Activated CD4-positive, alpha-beta memory T cell treated with anti-CD3 and anti-CD28 coated beads for 36 hours (primary cell): Measurements from ENCODE around the gene SYCP2. TPM values are rescaled to one million over a fixed set of nuclear protein-coding genes. Genes with fewer than 3 reads are reported as not detected.
"Not testable (repeated sequence)": the region's sequence is repeated elsewhere in the genome, so short reads cannot be mapped to it uniquely, and the experiment has no call there.

Experiments used
- CTCF ChIA-PET: fragments of 350-600 bp; sonication (Branson Sonifier 250); formaldehyde crosslinking; loops from one replicate; lab custom pipeline; 2021; ENCODE audit warnings: antibody characterized with exemption, inconsistent platforms; lab: Charles Lee
- POLR2A ChIA-PET: fragments of 350-600 bp; sonication (Branson Sonifier 250); formaldehyde crosslinking; loops from one replicate; lab custom pipeline; 2021; ENCODE audit warnings: antibody characterized with exemption; lab: Charles Lee
- DNase-seq: peaks from one replicate; pipeline ENCODE4 v3.0.0-alpha.2; 2020
- H3K27ac Mint-ChIP-seq: one replicate; pipeline ENCODE4 v1.8.0; 2021; ENCODE audit warnings: mixed read lengths
- H3K27me3 Mint-ChIP-seq: one replicate; pipeline ENCODE4 v1.8.0; 2021; ENCODE audit warnings: mixed read lengths
- H3K36me3 Mint-ChIP-seq: one replicate; pipeline ENCODE4 v1.8.0; 2021; ENCODE audit warnings: mixed read lengths
- H3K4me1 Mint-ChIP-seq: one replicate; pipeline ENCODE4 v1.8.0; 2021; ENCODE audit warnings: low read depth, mixed read lengths
- H3K4me3 Mint-ChIP-seq: one replicate; pipeline ENCODE4 v1.8.0; 2021; ENCODE audit warnings: mild to moderate bottlenecking, mixed read lengths
- H3K9me3 Mint-ChIP-seq: one replicate; pipeline ENCODE4 v1.8.0; 2021; ENCODE audit warnings: mixed read lengths
- intact Hi-C: fragments of 100-400 bp; cut with micrococcal nuclease; formaldehyde crosslinking; loops from one replicate; pipeline ENCODE4 v1.15.1; 2023
- total RNA-seq, 2 experiments: library from RNA; stranded (reverse); gene quantifications; one replicate each; pipeline ENCODE4 v1.2.3, GENCODE V29; 2021

Gene SYCP2
- total RNA-seq, 2 experiments from 2014 or later, result 3.1 to 3.9 TPM

- H3K4me3 Mint-ChIP-seq, H3K36me3 Mint-ChIP-seq, CTCF ChIA-PET, POLR2A ChIA-PET, intact Hi-C loops, H3K4me1 Mint-ChIP-seq, H3K27ac Mint-ChIP-seq, H3K27me3 Mint-ChIP-seq, H3K9me3 Mint-ChIP-seq, DNase-seq: not testable (repeated sequence)
Measured at GRCh38 chr20:59856526-59856925, 76.9 kb downstream of the SYCP2 start.

GRCh38 chr20:59850018-59850641 lies 83.3 kb downstream of the SYCP2 start:
- ChIA-PET POLR2A (no interaction called here), CTCF (interaction anchor here (0.8 to 3.6 kb wide), 9 partner anchors 9 to 252 kb away, joined by 3 to 15 read pairs (median 5); no protein-coding TSS in a partner anchor)
- intact Hi-C loops, result no loop called here

GRCh38 chr20:59848182-59848581 lies 85.3 kb downstream of the SYCP2 start:
- H3K4me3 Mint-ChIP-seq, result no peak overlapping the region
- peaks cover 4% of the 10 kb centered on the region for H3K27me3 Mint-ChIP-seq
- H3K36me3 Mint-ChIP-seq, result no peaks in the 10 kb centered on the region
- H3K27ac Mint-ChIP-seq, result no peak overlapping the region
- H3K4me1 Mint-ChIP-seq, result no peaks in the 10 kb centered on the region
- no peaks in the 10 kb centered on the region for H3K9me3 Mint-ChIP-seq
- intact Hi-C loops, result loop anchor here (10.0 kb wide), 1 partner anchor 243 kb away; the partner anchor contains the start of gene PHACTR3
- DNase-seq, result no peak
- ChIA-PET POLR2A (no interaction called here), CTCF (interaction anchor here (3.6 kb wide), 1 partner anchor 65 kb away, joined by 15 read pairs; no protein-coding TSS in a partner anchor)

More at GRCh38 chr20:59850018-59850641, 83.3 kb downstream of the SYCP2 start:
- H3K4me1 Mint-ChIP-seq, result no peaks in the 10 kb centered on the region
- no peak for DNase-seq
- H3K27me3 Mint-ChIP-seq, result no peaks in the 10 kb centered on the region
- H3K36me3 Mint-ChIP-seq, result peaks cover 2% of the 10 kb centered on the region
- no peaks in the 10 kb centered on the region for H3K9me3 Mint-ChIP-seq
- H3K27ac Mint-ChIP-seq, result no peak overlapping the region
- no peak overlapping the region for H3K4me3 Mint-ChIP-seq

- no peaks in the 10 kb centered on the region for H3K4me1 Mint-ChIP-seq
- ChIA-PET CTCF (no interaction called here), POLR2A (no interaction called here)
- no peaks in the 10 kb centered on the region for H3K36me3 Mint-ChIP-seq
- H3K27ac Mint-ChIP-seq, result no peak overlapping the region
- peaks cover 4% of the 10 kb centered on the region for H3K27me3 Mint-ChIP-seq
- intact Hi-C loops, result loop anchor here (10.0 kb wide), 1 partner anchor 241 kb away; the partner anchor contains the start of gene PHACTR3
- no peaks in the 10 kb centered on the region for H3K9me3 Mint-ChIP-seq
- no peak for DNase-seq
- no peak overlapping the region for H3K4me3 Mint-ChIP-seq
Measured at GRCh38 chr20:59845472-59845871, 88.0 kb downstream of the SYCP2 start.

- ChIA-PET POLR2A (interaction anchor here (0.6 kb wide), 1 partner anchor 14 kb away, joined by 3 read pairs; no protein-coding TSS in a partner anchor), CTCF (interaction anchor here (0.6 to 2.8 kb wide), 3 partner anchors 11 to 299 kb away, joined by 3 to 9 read pairs (median 3); no protein-coding TSS in a partner anchor)
- Mint-ChIP-seq H3K4me1 (no peaks in the 10 kb centered on the region), H3K27ac (no peak overlapping the region), H3K4me3 (no peak overlapping the region), H3K9me3 (no peaks in the 10 kb centered on the region), H3K27me3 (peaks cover 21% of the 10 kb centered on the region), H3K36me3 (no peaks in the 10 kb centered on the region)
- no peak for DNase-seq
- intact Hi-C loops, result no loop called here
Measured at GRCh38 chr20:59839400-59839799, 94.0 kb downstream of the SYCP2 start.

- Mint-ChIP-seq H3K27ac (no peak overlapping the region), H3K4me3 (no peak overlapping the region), H3K27me3 (peaks cover 19% of the 10 kb centered on the region), H3K4me1 (no peaks in the 10 kb centered on the region), H3K36me3 (no peaks in the 10 kb centered on the region), H3K9me3 (no peaks in the 10 kb centered on the region)
- ChIA-PET POLR2A (no interaction called here), CTCF (interaction anchor here (1.2 to 2.8 kb wide), 3 partner anchors 12 to 14 kb away, joined by 3 to 9 read pairs (median 3); no protein-coding TSS in a partner anchor)
- DNase-seq, result no peak
- intact Hi-C loops, result no loop called here
Measured at GRCh38 chr20:59837623-59838394, 95.6 kb downstream of the SYCP2 start.

GRCh38 chr20:59836767-59837166 lies 96.7 kb downstream of the SYCP2 start:
- no peak for DNase-seq
- H3K27me3 Mint-ChIP-seq, result peaks cover 19% of the 10 kb centered on the region
- H3K4me3 Mint-ChIP-seq, result no peak overlapping the region
- H3K27ac Mint-ChIP-seq, result no peak overlapping the region
- H3K9me3 Mint-ChIP-seq, result no peaks in the 10 kb centered on the region
- ChIA-PET CTCF (interaction anchor here (1.6 kb wide), 1 partner anchor 15 kb away, joined by 3 read pairs; no protein-coding TSS in a partner anchor), POLR2A (no interaction called here)
- H3K4me1 Mint-ChIP-seq, result no peaks in the 10 kb centered on the region
- H3K36me3 Mint-ChIP-seq, result no peaks in the 10 kb centered on the region
- intact Hi-C loops, result no loop called here

- intact Hi-C loops, result no loop called here
- no peak for DNase-seq
- H3K27me3 Mint-ChIP-seq, result peaks cover 19% of the 10 kb centered on the region
- H3K36me3 Mint-ChIP-seq, result no peaks in the 10 kb centered on the region
- no peak overlapping the region for H3K27ac Mint-ChIP-seq
- H3K4me1 Mint-ChIP-seq, result no peaks in the 10 kb centered on the region
- no peak overlapping the region for H3K4me3 Mint-ChIP-seq
- ChIA-PET POLR2A (no interaction called here), CTCF (interaction anchor here (1.1 kb wide), 1 partner anchor 14 kb away, joined by 3 read pairs; no protein-coding TSS in a partner anchor)
- H3K9me3 Mint-ChIP-seq, result no peaks in the 10 kb centered on the region
Measured at GRCh38 chr20:59835448-59836395, 97.7 kb downstream of the SYCP2 start.

- ChIA-PET POLR2A (no interaction called here), CTCF (no interaction called here)
- no peaks in the 10 kb centered on the region for H3K36me3 Mint-ChIP-seq
- no peak overlapping the region for H3K27ac Mint-ChIP-seq
- no peak for DNase-seq
- intact Hi-C loops, result no loop called here
- H3K9me3 Mint-ChIP-seq, result no peaks in the 10 kb centered on the region
- H3K27me3 Mint-ChIP-seq, result peaks cover 22% of the 10 kb centered on the region
- H3K4me1 Mint-ChIP-seq, result no peaks in the 10 kb centered on the region
- no peak overlapping the region for H3K4me3 Mint-ChIP-seq
Measured at GRCh38 chr20:59835057-59835447, 98.4 kb downstream of the SYCP2 start.

GRCh38 chr20:59832406-59833363 lies 100.8 kb downstream of the SYCP2 start:
- Mint-ChIP-seq H3K27me3 (peaks cover 26% of the 10 kb centered on the region), H3K9me3 (no peaks in the 10 kb centered on the region), H3K4me3 (no peak overlapping the region), H3K27ac (no peak overlapping the region), H3K36me3 (no peaks in the 10 kb centered on the region), H3K4me1 (no peaks in the 10 kb centered on the region)
- DNase-seq, result no peak
- POLR2A ChIA-PET, result no interaction called here
- CTCF ChIA-PET, result no interaction called here
- intact Hi-C loops, result no loop called here

- DNase-seq, result no peak
- Mint-ChIP-seq H3K27ac (no peak overlapping the region), H3K27me3 (peaks cover 26% of the 10 kb centered on the region), H3K9me3 (no peaks in the 10 kb centered on the region), H3K4me1 (no peaks in the 10 kb centered on the region), H3K36me3 (no peaks in the 10 kb centered on the region), H3K4me3 (no peak overlapping the region)
- ChIA-PET POLR2A (no interaction called here), CTCF (no interaction called here)
- intact Hi-C loops, result no loop called here
Measured at GRCh38 chr20:59831916-59832270, 101.5 kb downstream of the SYCP2 start.
